HG03378 (cell line): ENCODE results near the gene CUL7.
"Not testable (repeated sequence)": the region's sequence is repeated elsewhere in the genome, so short reads cannot be mapped to it uniquely, and the experiment has no call there.

ENCODE experiments used
- ATAC-seq: cut with Tn5 transposase; IDR thresholded peaks from one replicate; pipeline ENCODE4 v1.9.1; 2021; ENCODE audit warnings: mild to moderate bottlenecking, moderate library complexity; ENCODE audit not compliant: unreplicated experiment

The CUL7 gene

GRCh38 chr6:43050981-43051380 lies 2.7 kb downstream of the CUL7 start:
- no peak for ATAC-seq

- ATAC-seq: no peak
Observed at GRCh38 chr6:43047998-43048397, 5.7 kb downstream of the CUL7 start.

GRCh38 chr6:43045371-43045930 lies 8.2 kb downstream of the CUL7 start:
- ATAC-seq: no peak

GRCh38 chr6:43043310-43043709 lies 10.3 kb downstream of the CUL7 start:
- no peak for ATAC-seq

- not testable (repeated sequence) for ATAC-seq
Observed at GRCh38 chr6:43041475-43041874, 12.2 kb downstream of the CUL7 start.

GRCh38 chr6:43040542-43041257 lies 13.0 kb downstream of the CUL7 start:
- no peak for ATAC-seq

- no peak for ATAC-seq
Observed at GRCh38 chr6:43038727-43039126, 14.9 kb downstream of the CUL7 start.

- ATAC-seq: no peak
Observed at GRCh38 chr6:43037706-43038105, 15.9 kb downstream of the CUL7 start.

GRCh38 chr6:43037197-43037596 lies 16.5 kb downstream of the CUL7 start:
- no peak for ATAC-seq

GRCh38 chr6:43036712-43037111 lies 16.9 kb downstream of the CUL7 start:
- ATAC-seq: no peak

- no peak for ATAC-seq
Observed at GRCh38 chr6:43035495-43036194, 18.0 kb downstream of the CUL7 start.

GRCh38 chr6:43034190-43034525 lies 19.5 kb downstream of the CUL7 start:
- ATAC-seq: no peak

- ATAC-seq: no peak
Observed at GRCh38 chr6:43033496-43034189, 20.0 kb downstream of the CUL7 start.

- ATAC-seq: no peak
Observed at GRCh38 chr6:43032326-43032725, 21.3 kb downstream of the CUL7 start.

- ATAC-seq: no peak
Observed at GRCh38 chr6:43029120-43029519, 24.5 kb downstream of the CUL7 start.

- no peak for ATAC-seq
Observed at GRCh38 chr6:43026365-43026764, 27.3 kb downstream of the CUL7 start.

- ATAC-seq: no peak
Observed at GRCh38 chr6:43024436-43024835, 29.2 kb downstream of the CUL7 start.

- ATAC-seq: no peak
Observed at GRCh38 chr6:43021270-43022047, 32.2 kb downstream of the CUL7 start, which contains the start of gene RRP36. RRP36 (plus strand) TSS chr6:43021623; CDS start chr6:43021655, 32 bp downstream.

- ATAC-seq: no peak
Observed at GRCh38 chr6:43020847-43021246, 32.8 kb downstream of the CUL7 start.

- ATAC-seq: no peak
Observed at GRCh38 chr6:43020052-43020705, 33.5 kb downstream of the CUL7 start.
